ENCODE results near the gene FGF5. TPM values are rescaled to one million over a fixed set of nuclear protein-coding genes. Genes with fewer than 3 reads are reported as not detected.
"Not testable (repeated sequence)": the region's sequence is repeated elsewhere in the genome, so short reads cannot be mapped to it uniquely, and the experiment has no call there.

The FGF5 gene
- total RNA-seq, 2 donors from 2014 or later: 0.30 to 1.5 TPM

- no peak for TF ChIP-seq CTCF (IDR thresholded peaks at IDR 0.05)
- Histone ChIP-seq H3K9ac (ENCODE audit: low read depth in 2 of 2, low read length in 2 of 2) (no peak overlapping the region), H3K4me3 (no peak overlapping the region), H3K27ac (no peak overlapping the region), H3K9me3 (no peaks in the 10 kb centered on the region), H3K4me1 (no peaks in the 10 kb centered on the region), H3K27me3 (peaks cover 24% of the 10 kb centered on the region), H3K36me3 (no peaks in the 10 kb centered on the region)
- DNase-seq: no peak
- intact Hi-C loops (cut with DNase I): no loop called here
Measured at GRCh38 chr4:80270868-80271267, 4.4 kb downstream of the FGF5 start.

DNA sequence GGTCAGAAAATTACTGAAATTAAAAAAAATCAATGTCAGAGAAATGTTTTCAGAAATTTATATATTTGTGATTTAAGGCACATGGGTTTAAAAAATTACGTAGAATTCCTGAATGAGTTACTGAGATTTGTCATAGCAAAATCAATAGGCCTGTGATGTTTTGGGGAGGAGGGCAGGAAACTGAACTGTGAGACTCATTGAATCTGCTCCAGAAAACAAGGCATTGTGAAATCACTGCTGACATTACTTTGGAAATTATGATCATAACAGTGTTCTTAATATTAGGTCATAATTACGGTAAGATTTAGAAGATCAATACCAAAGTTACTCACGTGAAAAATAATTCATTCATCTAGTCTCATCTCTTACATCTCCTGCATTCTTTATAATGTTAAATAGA lies 5.3 kb downstream of the FGF5 start:
- DNase-seq: no peak
- no peak for TF ChIP-seq CTCF (IDR thresholded peaks at IDR 0.05)
- peaks cover 15% of the 10 kb centered on the region for H3K27me3 ChIP-seq

GRCh38 chr4:80276931-80277330 lies 10.5 kb downstream of the FGF5 start:
- Histone ChIP-seq H3K4me3 (no peak overlapping the region), H3K9ac (ENCODE audit: low read depth in 2 of 2, low read length in 2 of 2) (no peak overlapping the region), H3K9me3 (no peaks in the 10 kb centered on the region), H3K27me3 (no peaks in the 10 kb centered on the region), H3K36me3 (no peaks in the 10 kb centered on the region), H3K4me1 (no peaks in the 10 kb centered on the region), H3K27ac (no peak overlapping the region)
- TF ChIP-seq CTCF (IDR thresholded peaks at IDR 0.05): no peak
- no peak for DNase-seq
- intact Hi-C loops (cut with DNase I): no loop called here

More for the DNA sequence above, 5.3 kb downstream of the FGF5 start:
- Histone ChIP-seq H3K36me3 (no peaks in the 10 kb centered on the region), H3K4me3 (no peak overlapping the region), H3K4me1 (no peaks in the 10 kb centered on the region), H3K27ac (no peak overlapping the region), H3K9ac (ENCODE audit: low read depth in 2 of 2, low read length in 2 of 2) (no peak overlapping the region), H3K9me3 (no peaks in the 10 kb centered on the region)
- intact Hi-C loops (cut with DNase I): no loop called here

DNA sequence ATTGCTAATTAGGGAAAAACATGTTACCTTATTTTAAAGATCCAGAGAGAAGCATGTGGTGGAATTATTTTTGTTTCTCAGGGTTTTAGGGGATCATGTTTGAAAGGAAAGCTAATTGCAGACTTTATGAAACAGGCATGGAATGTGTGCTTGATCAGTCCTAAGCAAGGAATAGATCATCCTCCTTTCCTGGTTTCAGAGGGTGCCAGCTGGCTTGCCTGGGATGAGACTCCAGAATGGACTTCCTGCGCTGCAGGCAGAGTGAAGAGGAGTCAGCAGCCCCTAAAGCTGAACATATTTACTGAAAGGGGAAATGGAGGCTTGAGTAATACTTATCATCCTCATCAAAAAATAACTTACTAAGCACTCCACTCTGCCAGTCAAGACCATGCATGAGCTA lies 13.3 kb downstream of the FGF5 start:
- Histone ChIP-seq H3K9ac (ENCODE audit: low read depth in 2 of 2, low read length in 2 of 2) (no peak overlapping the region), H3K4me3 (no peak overlapping the region), H3K27me3 (no peaks in the 10 kb centered on the region), H3K4me1 (no peaks in the 10 kb centered on the region), H3K27ac (no peak overlapping the region), H3K9me3 (no peaks in the 10 kb centered on the region), H3K36me3 (no peaks in the 10 kb centered on the region)
- intact Hi-C loops (cut with DNase I): no loop called here
- no peak for DNase-seq
- TF ChIP-seq CTCF (IDR thresholded peaks at IDR 0.05): no peak

GRCh38 chr4:80286451-80286850 lies 20.0 kb downstream of the FGF5 start:
- intact Hi-C loops (cut with DNase I): no loop called here
- no peak for TF ChIP-seq CTCF (IDR thresholded peaks at IDR 0.05)
- DNase-seq: no peak
- H3K27me3 ChIP-seq: no peaks in the 10 kb centered on the region
- H3K9ac ChIP-seq (ENCODE audit: low read depth in 2 of 2, low read length in 2 of 2): no peak overlapping the region
- no peak overlapping the region for H3K4me3 ChIP-seq
- H3K36me3 ChIP-seq: no peaks in the 10 kb centered on the region
- no peaks in the 10 kb centered on the region for H3K9me3 ChIP-seq
- H3K27ac ChIP-seq: no peak overlapping the region
- no peaks in the 10 kb centered on the region for H3K4me1 ChIP-seq

DNA sequence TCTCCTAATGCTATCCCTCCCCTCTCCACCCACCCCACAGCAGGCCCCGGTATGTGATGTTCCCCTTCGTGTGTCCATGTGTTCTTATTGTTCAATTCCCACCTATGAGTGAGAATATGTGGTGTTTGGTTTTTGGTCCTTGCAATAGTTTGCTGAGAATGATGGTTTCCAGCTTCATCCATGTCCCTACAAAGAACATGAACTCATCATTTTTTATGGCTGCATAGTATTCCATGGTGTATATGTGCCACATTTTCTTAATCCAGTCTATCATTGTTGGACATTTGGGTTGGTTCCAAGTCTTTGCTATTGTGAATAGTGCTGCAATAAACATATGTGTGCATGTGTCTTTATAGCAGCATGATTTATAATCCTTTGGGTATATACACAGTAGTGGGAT lies 24.2 kb downstream of the FGF5 start:
- H3K27ac ChIP-seq; intact Hi-C loops (cut with DNase I); DNase-seq; H3K27me3 ChIP-seq; H3K4me3 ChIP-seq; H3K4me1 ChIP-seq; H3K9ac ChIP-seq (ENCODE audit: low read depth in 2 of 2, low read length in 2 of 2); H3K36me3 ChIP-seq; H3K9me3 ChIP-seq: not testable (repeated sequence)
